ENCODE measurements around the gene LOXL1. TPM values are rescaled to one million over a fixed set of nuclear protein-coding genes. Genes with fewer than 3 reads are reported as not detected.
"Not testable (repeated sequence)": the region's sequence is repeated elsewhere in the genome, so short reads cannot be mapped to it uniquely, and the experiment has no call there.

Gene LOXL1
- total RNA-seq, 4 donors from 2014 or later: 6.2 to 12.9 (median 8.6) TPM

DNA sequence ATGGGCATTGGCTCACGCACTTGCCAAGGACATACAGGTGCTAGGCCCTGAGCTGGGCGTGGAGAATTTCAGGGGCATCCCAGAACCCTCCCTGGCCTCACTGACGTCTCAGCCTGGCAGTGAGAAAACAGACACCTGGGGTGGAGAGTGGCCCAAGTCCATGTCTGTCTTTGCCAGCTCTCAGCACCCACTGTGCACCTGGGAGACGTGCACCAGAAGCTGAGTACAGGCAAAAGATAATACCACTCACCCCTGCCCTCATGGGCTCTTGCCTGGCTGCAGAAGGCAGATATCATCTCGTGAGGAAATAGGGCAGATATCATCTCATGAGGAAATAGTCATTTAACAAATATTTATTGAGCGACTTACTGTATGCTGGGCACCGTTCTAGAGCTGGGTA lies 8.0 kb downstream of the LOXL1 start:
- DNase-seq (ENCODE audit: low spot score): no peak
- no peak for ATAC-seq (ENCODE audit: low FRiP score)
- TF ChIP-seq, protein P1, sequence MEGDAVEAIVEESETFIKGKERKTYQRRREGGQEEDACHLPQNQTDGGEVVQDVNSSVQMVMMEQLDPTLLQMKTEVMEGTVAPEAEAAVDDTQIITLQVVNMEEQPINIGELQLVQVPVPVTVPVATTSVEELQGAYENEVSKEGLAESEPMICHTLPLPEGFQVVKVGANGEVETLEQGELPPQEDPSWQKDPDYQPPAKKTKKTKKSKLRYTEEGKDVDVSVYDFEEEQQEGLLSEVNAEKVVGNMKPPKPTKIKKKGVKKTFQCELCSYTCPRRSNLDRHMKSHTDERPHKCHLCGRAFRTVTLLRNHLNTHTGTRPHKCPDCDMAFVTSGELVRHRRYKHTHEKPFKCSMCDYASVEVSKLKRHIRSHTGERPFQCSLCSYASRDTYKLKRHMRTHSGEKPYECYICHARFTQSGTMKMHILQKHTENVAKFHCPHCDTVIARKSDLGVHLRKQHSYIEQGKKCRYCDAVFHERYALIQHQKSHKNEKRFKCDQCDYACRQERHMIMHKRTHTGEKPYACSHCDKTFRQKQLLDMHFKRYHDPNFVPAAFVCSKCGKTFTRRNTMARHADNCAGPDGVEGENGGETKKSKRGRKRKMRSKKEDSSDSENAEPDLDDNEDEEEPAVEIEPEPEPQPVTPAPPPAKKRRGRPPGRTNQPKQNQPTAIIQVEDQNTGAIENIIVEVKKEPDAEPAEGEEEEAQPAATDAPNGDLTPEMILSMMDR (IDR thresholded peaks at IDR 0.05): no peak

DNA sequence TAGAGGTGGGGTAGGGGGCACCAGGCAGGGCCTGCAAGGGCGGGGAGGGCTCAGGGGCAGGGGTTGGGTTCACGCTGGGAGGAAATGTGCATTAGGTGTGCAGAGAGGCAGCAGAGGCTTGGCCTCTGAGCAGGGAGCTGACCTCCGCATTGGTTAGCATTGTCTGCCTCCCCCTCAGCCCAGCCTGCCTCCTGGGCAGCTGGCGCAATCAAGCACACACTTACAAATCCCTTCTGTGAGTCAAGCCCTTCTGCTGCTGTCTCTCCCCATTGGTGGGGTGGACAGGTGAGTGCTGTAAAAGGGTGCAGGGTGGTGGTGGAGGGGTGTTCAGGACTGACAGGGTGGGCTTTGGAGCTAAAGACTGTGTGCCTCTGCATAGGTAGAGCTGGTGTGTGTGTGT lies 9.3 kb downstream of the LOXL1 start:
- TF ChIP-seq, protein P1 (IDR thresholded peaks at IDR 0.05): no peak
- ATAC-seq (ENCODE audit: low FRiP score) (peak; percentile 60), DNase-seq (ENCODE audit: low spot score) (no peak)

DNA sequence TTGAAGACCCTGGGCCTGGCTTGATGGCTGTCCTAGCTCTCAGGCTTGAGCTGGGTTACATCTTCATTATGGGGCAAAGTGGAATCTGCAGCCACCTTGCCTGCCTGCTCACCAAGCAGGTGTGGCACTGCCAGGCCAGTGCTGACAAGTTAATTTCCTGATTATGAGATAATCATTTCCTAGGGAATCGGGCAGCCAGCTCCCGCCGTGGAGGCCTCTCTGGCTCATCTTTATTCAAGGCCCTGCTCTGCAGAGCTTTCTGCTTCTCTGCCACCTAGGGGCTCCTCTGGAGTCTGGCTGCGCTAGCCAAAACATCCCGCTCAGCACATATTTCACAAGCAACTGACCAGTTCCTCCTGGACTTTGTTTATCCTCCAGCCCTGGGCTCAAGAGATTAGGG lies 9.9 kb downstream of the LOXL1 start:
- no peak for DNase-seq (ENCODE audit: low spot score)
- no peak for ATAC-seq (ENCODE audit: low FRiP score)
- TF ChIP-seq, protein P1 (IDR thresholded peaks at IDR 0.05): no peak

DNA sequence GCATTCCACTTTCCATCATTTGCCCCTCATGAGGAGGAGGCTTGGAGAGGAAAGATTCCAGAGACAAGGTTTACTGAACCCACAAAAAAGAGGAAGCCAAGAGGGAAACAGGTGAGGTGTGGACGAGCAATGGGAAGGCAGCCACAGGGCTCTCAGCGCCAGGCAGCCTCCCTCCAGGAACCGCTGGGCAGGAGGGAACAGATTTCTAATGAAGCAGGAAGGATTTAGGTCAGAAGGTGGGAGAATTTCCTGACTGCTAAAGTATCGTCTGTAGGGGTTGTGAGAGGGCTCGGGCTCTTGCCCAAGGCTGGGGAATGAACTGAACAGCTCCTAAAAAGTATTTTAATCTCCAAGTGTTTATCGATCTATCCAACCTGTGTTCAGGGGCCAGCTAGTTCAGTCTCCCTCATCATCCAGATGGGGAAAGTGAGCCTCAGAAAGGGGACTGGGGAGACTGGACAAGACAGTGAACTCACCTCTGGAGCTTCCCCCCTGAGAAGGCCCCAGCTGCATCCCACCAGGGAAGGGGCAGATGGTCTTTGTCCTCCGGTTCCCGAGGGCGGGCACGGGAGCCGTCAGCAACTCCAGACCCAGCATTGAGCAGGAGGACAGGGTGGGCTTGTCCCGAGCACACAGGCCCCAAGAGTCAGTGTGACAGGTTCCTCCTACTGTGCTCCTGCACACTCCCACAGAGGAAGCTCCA lies 10.5 kb downstream of the LOXL1 start:
- ATAC-seq (ENCODE audit: low FRiP score) (no peak), DNase-seq (ENCODE audit: low spot score) (no peak)
- TF ChIP-seq, protein P1 (IDR thresholded peaks at IDR 0.05): no peak

DNA sequence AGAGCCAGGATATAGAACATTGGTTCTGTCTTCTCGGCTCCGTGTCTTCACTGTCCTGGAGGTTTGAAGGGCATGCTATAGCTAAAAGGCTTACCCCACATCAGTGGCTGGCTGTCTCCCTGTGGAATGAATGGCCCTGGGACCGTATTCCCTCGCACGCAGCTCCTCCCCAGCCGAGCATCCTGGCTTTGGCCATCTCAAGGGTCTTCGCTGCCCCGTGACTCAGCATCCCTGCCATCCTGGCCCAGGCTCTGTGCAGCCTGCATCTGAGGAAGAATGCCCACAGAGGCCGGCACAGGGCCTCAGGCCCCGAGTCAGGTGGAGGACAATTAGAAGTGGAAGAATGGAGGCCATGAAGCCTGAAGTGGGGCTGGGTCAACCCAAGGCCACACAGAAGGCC lies 11.0 kb downstream of the LOXL1 start:
- no peak for DNase-seq (ENCODE audit: low spot score)
- no peak for ATAC-seq (ENCODE audit: low FRiP score)
- TF ChIP-seq, protein P1 (IDR thresholded peaks at IDR 0.05): no peak

DNA sequence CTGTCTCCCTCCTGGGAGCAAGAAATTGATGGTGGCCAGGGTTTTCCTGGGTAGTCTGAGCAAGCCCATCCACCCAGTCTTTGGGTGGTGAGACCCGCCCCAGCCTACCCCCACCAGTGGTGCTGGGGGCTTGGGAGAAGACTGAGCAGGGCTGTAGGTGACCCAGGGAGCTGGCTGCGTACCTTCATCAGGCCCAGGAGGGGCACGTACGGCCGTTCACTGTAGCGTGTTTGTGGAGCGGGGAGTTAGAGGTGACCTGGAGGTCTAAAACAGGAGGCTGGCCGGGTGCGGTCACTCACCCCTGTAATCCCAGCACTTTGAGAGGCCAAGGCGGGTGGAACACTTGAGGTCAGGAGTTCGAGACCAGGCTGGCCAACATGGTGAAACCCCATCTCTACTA lies 11.5 kb downstream of the LOXL1 start:
- TF ChIP-seq, protein P1 (IDR thresholded peaks at IDR 0.05): no peak
- DNase-seq (ENCODE audit: low spot score): no peak
- no peak for ATAC-seq (ENCODE audit: low FRiP score)

DNA sequence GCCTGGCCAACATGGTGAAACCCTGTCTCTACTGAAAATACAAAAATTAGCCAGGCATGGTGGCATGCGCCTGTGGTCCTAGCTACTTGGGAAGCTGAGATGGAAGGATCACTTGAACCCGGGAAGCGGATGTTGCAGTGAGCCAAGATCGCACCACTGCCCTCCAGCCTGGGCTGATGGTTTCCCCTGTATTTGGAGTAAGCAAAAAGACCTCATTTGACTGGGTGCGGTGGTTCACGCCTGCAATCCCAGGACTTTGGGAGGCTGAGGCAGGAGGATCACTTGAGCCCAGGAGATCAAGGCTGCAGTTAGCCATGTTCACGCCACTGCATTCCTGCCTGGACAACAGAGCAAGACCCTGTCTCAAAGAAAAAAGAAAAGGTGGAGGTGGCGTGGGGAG lies 12.3 kb downstream of the LOXL1 start:
- DNase-seq (ENCODE audit: low spot score); ATAC-seq (ENCODE audit: low FRiP score): not testable (repeated sequence)

Data from omental fat pad (tissue), 4 donors.